Measurements from ENCODE around the gene EIF5. TPM values are rescaled to one million over a fixed set of nuclear protein-coding genes. Genes with fewer than 3 reads are reported as not detected.
A peak's percentile ranks its signal among the peaks of the same experiment; 100 is the strongest.

EIF5 gene
- polyA plus RNA-seq, 4 donors: 80.5 to 218 (median 115) TPM

GRCh38 chr14:103386713-103387329 lies 52.8 kb downstream of the EIF5 start:
- FAIRE-seq: no peak
- DNase-seq: peak; percentile 22
- peak overlapping the region in 2 of 3 donors; percentile 81 to 96 for H3K27ac ChIP-seq (ENCODE audit: low read depth in 1 of 3, low read length in 2 of 3)
- H3K27me3 ChIP-seq (ENCODE audit: control insufficient read depth in 3 of 3, insufficient read depth in 3 of 3, low read length in 3 of 3): peaks cover 0 to 4% (median 0%) of the 10 kb centered on the region in 3 donors
- WGBS, 3 donors: 3 to 7% (median 4%) methylated on average over 9 of the region's 9 CpGs
- H3K4me1 ChIP-seq (ENCODE audit: control insufficient read depth in 3 of 3, insufficient read depth in 2 of 3, low read depth in 1 of 3, low read length in 2 of 3): peaks cover 0 to 9% (median 8%) of the 10 kb centered on the region in 3 donors
- no peaks in the 10 kb centered on the region for H3K9me3 ChIP-seq (ENCODE audit: control insufficient read depth in 2 of 2, insufficient read depth in 1 of 2, low read depth in 1 of 2, low read length in 1 of 2)
- peak overlapping the region; percentile 84 to 98 (median 92) for H3K4me3 ChIP-seq (ENCODE audit: low read depth in 1 of 3, low read length in 3 of 3)
- no peaks in the 10 kb centered on the region for H3K36me3 ChIP-seq (ENCODE audit: control insufficient read depth in 3 of 3, insufficient read depth in 2 of 3, low read depth in 1 of 3, low read length in 3 of 3)

- no peak overlapping the region for H3K4me3 ChIP-seq (ENCODE audit: low read depth in 1 of 3, low read length in 3 of 3)
- no peak overlapping the region for H3K27ac ChIP-seq (ENCODE audit: low read depth in 1 of 3, low read length in 2 of 3)
- FAIRE-seq: no peak
- DNase-seq: no peak
- peaks cover 0 to 9% (median 8%) of the 10 kb centered on the region in 3 donors for H3K4me1 ChIP-seq (ENCODE audit: control insufficient read depth in 3 of 3, insufficient read depth in 2 of 3, low read depth in 1 of 3, low read length in 2 of 3)
- H3K36me3 ChIP-seq (ENCODE audit: control insufficient read depth in 3 of 3, insufficient read depth in 2 of 3, low read depth in 1 of 3, low read length in 3 of 3): no peaks in the 10 kb centered on the region
- no peaks in the 10 kb centered on the region for H3K9me3 ChIP-seq (ENCODE audit: control insufficient read depth in 2 of 2, insufficient read depth in 1 of 2, low read depth in 1 of 2, low read length in 1 of 2)
- WGBS, 3 donors: 84 to 95% (median 93%) methylated on average over 1 of the region's 1 CpG
- H3K27me3 ChIP-seq (ENCODE audit: control insufficient read depth in 3 of 3, insufficient read depth in 3 of 3, low read length in 3 of 3): no peaks in the 10 kb centered on the region
Observed at GRCh38 chr14:103388664-103389063, 54.6 kb downstream of the EIF5 start.

GRCh38 chr14:103390605-103391004 lies 56.6 kb downstream of the EIF5 start:
- Histone ChIP-seq H3K27ac (ENCODE audit: low read depth in 1 of 3, low read length in 2 of 3) (peak overlapping the region in 1 of 3 donors; percentile 49), H3K4me1 (ENCODE audit: control insufficient read depth in 3 of 3, insufficient read depth in 2 of 3, low read depth in 1 of 3, low read length in 2 of 3) (peaks cover 2 to 13% (median 7%) of the 10 kb centered on the region in 3 donors), H3K27me3 (ENCODE audit: control insufficient read depth in 3 of 3, insufficient read depth in 3 of 3, low read length in 3 of 3) (no peaks in the 10 kb centered on the region), H3K4me3 (ENCODE audit: low read depth in 1 of 3, low read length in 3 of 3) (no peak overlapping the region), H3K9me3 (ENCODE audit: control insufficient read depth in 2 of 2, insufficient read depth in 1 of 2, low read depth in 1 of 2, low read length in 1 of 2) (no peaks in the 10 kb centered on the region), H3K36me3 (ENCODE audit: control insufficient read depth in 3 of 3, insufficient read depth in 2 of 3, low read depth in 1 of 3, low read length in 3 of 3) (no peaks in the 10 kb centered on the region)
- DNase-seq (no peak), FAIRE-seq (no peak)
- 53 to 78% (median 77%) methylated on average over 4 of the region's 4 CpGs for WGBS, 3 donors

GRCh38 chr14:103391048-103391447 lies 57.0 kb downstream of the EIF5 start:
- peaks cover 2 to 13% (median 7%) of the 10 kb centered on the region in 3 donors for H3K4me1 ChIP-seq (ENCODE audit: control insufficient read depth in 3 of 3, insufficient read depth in 2 of 3, low read depth in 1 of 3, low read length in 2 of 3)
- peak; percentile 37 to 44 for DNase-seq
- H3K27me3 ChIP-seq (ENCODE audit: control insufficient read depth in 3 of 3, insufficient read depth in 3 of 3, low read length in 3 of 3): no peaks in the 10 kb centered on the region
- no peak overlapping the region for H3K4me3 ChIP-seq (ENCODE audit: low read depth in 1 of 3, low read length in 3 of 3)
- no peaks in the 10 kb centered on the region for H3K36me3 ChIP-seq (ENCODE audit: control insufficient read depth in 3 of 3, insufficient read depth in 2 of 3, low read depth in 1 of 3, low read length in 3 of 3)
- H3K27ac ChIP-seq (ENCODE audit: low read depth in 1 of 3, low read length in 2 of 3): no peak overlapping the region
- FAIRE-seq: no peak
- WGBS, 3 donors: 6 to 10% (median 8%) methylated on average over 4 of the region's 4 CpGs
- no peaks in the 10 kb centered on the region for H3K9me3 ChIP-seq (ENCODE audit: control insufficient read depth in 2 of 2, insufficient read depth in 1 of 2, low read depth in 1 of 2, low read length in 1 of 2)

GRCh38 chr14:103392106-103392505 lies 58.1 kb downstream of the EIF5 start:
- H3K4me3 ChIP-seq (ENCODE audit: low read depth in 1 of 3, low read length in 3 of 3): no peak overlapping the region
- no peaks in the 10 kb centered on the region for H3K36me3 ChIP-seq (ENCODE audit: control insufficient read depth in 3 of 3, insufficient read depth in 2 of 3, low read depth in 1 of 3, low read length in 3 of 3)
- WGBS, 3 donors: 38 to 72% (median 39%) methylated on average over 5 of the region's 5 CpGs
- no peaks in the 10 kb centered on the region for H3K9me3 ChIP-seq (ENCODE audit: control insufficient read depth in 2 of 2, insufficient read depth in 1 of 2, low read depth in 1 of 2, low read length in 1 of 2)
- H3K27ac ChIP-seq (ENCODE audit: low read depth in 1 of 3, low read length in 2 of 3): no peak overlapping the region
- FAIRE-seq: no peak
- H3K4me1 ChIP-seq (ENCODE audit: control insufficient read depth in 3 of 3, insufficient read depth in 2 of 3, low read depth in 1 of 3, low read length in 2 of 3): peaks cover 2 to 13% (median 7%) of the 10 kb centered on the region in 3 donors
- no peak for DNase-seq
- no peaks in the 10 kb centered on the region for H3K27me3 ChIP-seq (ENCODE audit: control insufficient read depth in 3 of 3, insufficient read depth in 3 of 3, low read length in 3 of 3)

GRCh38 chr14:103392572-103392971 lies 58.5 kb downstream of the EIF5 start:
- no peak overlapping the region for H3K4me3 ChIP-seq (ENCODE audit: low read depth in 1 of 3, low read length in 3 of 3)
- H3K9me3 ChIP-seq (ENCODE audit: control insufficient read depth in 2 of 2, insufficient read depth in 1 of 2, low read depth in 1 of 2, low read length in 1 of 2): no peaks in the 10 kb centered on the region
- DNase-seq (no peak), FAIRE-seq (no peak)
- H3K36me3 ChIP-seq (ENCODE audit: control insufficient read depth in 3 of 3, insufficient read depth in 2 of 3, low read depth in 1 of 3, low read length in 3 of 3): no peaks in the 10 kb centered on the region
- WGBS, 3 donors: 91 to 94% (median 94%) methylated on average over 8 of the region's 8 CpGs
- peaks cover 2 to 13% (median 4%) of the 10 kb centered on the region in 3 donors for H3K4me1 ChIP-seq (ENCODE audit: control insufficient read depth in 3 of 3, insufficient read depth in 2 of 3, low read depth in 1 of 3, low read length in 2 of 3)
- no peaks in the 10 kb centered on the region for H3K27me3 ChIP-seq (ENCODE audit: control insufficient read depth in 3 of 3, insufficient read depth in 3 of 3, low read length in 3 of 3)
- H3K27ac ChIP-seq (ENCODE audit: low read depth in 1 of 3, low read length in 2 of 3): no peak overlapping the region

- Histone ChIP-seq H3K4me1 (ENCODE audit: control insufficient read depth in 3 of 3, insufficient read depth in 2 of 3, low read depth in 1 of 3, low read length in 2 of 3) (peaks cover 2 to 11% (median 3%) of the 10 kb centered on the region in 3 donors), H3K9me3 (ENCODE audit: control insufficient read depth in 2 of 2, insufficient read depth in 1 of 2, low read depth in 1 of 2, low read length in 1 of 2) (no peaks in the 10 kb centered on the region), H3K27me3 (ENCODE audit: control insufficient read depth in 3 of 3, insufficient read depth in 3 of 3, low read length in 3 of 3) (no peaks in the 10 kb centered on the region), H3K27ac (ENCODE audit: low read depth in 1 of 3, low read length in 2 of 3) (peak overlapping the region in 1 of 3 donors; percentile 16), H3K4me3 (ENCODE audit: low read depth in 1 of 3, low read length in 3 of 3) (no peak overlapping the region), H3K36me3 (ENCODE audit: control insufficient read depth in 3 of 3, insufficient read depth in 2 of 3, low read depth in 1 of 3, low read length in 3 of 3) (no peaks in the 10 kb centered on the region)
- FAIRE-seq (no peak), DNase-seq (peak in 1 of 2 donors; percentile 17)
- WGBS, 3 donors: 39 to 72% (median 57%) methylated on average over 6 of the region's 6 CpGs
Observed at GRCh38 chr14:103393070-103393469, 59.0 kb downstream of the EIF5 start.

- H3K4me3 ChIP-seq (ENCODE audit: low read depth in 1 of 3, low read length in 3 of 3): no peak overlapping the region
- FAIRE-seq (no peak), DNase-seq (peak; percentile 29 to 40)
- WGBS, 3 donors: 19 to 42% (median 30%) methylated on average over 9 of the region's 9 CpGs
- peak overlapping the region in 1 of 3 donors; percentile 14 for H3K27ac ChIP-seq (ENCODE audit: low read depth in 1 of 3, low read length in 2 of 3)
- H3K4me1 ChIP-seq (ENCODE audit: control insufficient read depth in 3 of 3, insufficient read depth in 2 of 3, low read depth in 1 of 3, low read length in 2 of 3): peaks cover 3 to 15% (median 3%) of the 10 kb centered on the region in 3 donors
- H3K9me3 ChIP-seq (ENCODE audit: control insufficient read depth in 2 of 2, insufficient read depth in 1 of 2, low read depth in 1 of 2, low read length in 1 of 2): no peaks in the 10 kb centered on the region
- no peaks in the 10 kb centered on the region for H3K36me3 ChIP-seq (ENCODE audit: control insufficient read depth in 3 of 3, insufficient read depth in 2 of 3, low read depth in 1 of 3, low read length in 3 of 3)
- H3K27me3 ChIP-seq (ENCODE audit: control insufficient read depth in 3 of 3, insufficient read depth in 3 of 3, low read length in 3 of 3): no peaks in the 10 kb centered on the region
Observed at GRCh38 chr14:103393676-103394626, 59.9 kb downstream of the EIF5 start.

Measured in small intestine (tissue), 7 donors.